Epithelial cell of esophagus (primary cell): ENCODE data around the gene NRF1.

Experiments
- DNase-seq: peaks from one replicate; pipeline ENCODE4 v3.0.0; 2010; ENCODE audit warnings: low read depth
- H3K4me3 ChIP-seq: 2 replicates; pipeline ENCODE4 v1.5.1; 2011; ENCODE audit warnings: mild to moderate bottlenecking, low read length, control low read depth
- CTCF ChIP-seq: IDR thresholded peaks from 2 replicates; pipeline ENCODE4 v1.5.1; 2011; ENCODE audit warnings: low read depth, mild to moderate bottlenecking, low read length, control low read depth, inconsistent platforms; ENCODE audit not compliant: insufficient read depth; ENCODE audit errors: missing control alignments

The NRF1 gene

GRCh38 chr7:129688503-129689222, 77.1 kb downstream of the NRF1 start:
- no peak for TF ChIP-seq CTCF
- no peak for DNase-seq
- H3K4me3 ChIP-seq: no peak overlapping the region

GRCh38 chr7:129689995-129690581, 78.6 kb downstream of the NRF1 start:
- H3K4me3 ChIP-seq: no peak overlapping the region
- no peak for TF ChIP-seq CTCF
- peak; percentile 12 for DNase-seq

GRCh38 chr7:129690701-129691100, 79.2 kb downstream of the NRF1 start:
- no peak overlapping the region for H3K4me3 ChIP-seq
- TF ChIP-seq CTCF: no peak
- peak; percentile 67 for DNase-seq

- no peak for TF ChIP-seq CTCF
- no peak overlapping the region for H3K4me3 ChIP-seq
- DNase-seq: peak; percentile 51
Observed at GRCh38 chr7:129698516-129699418, 87.2 kb downstream of the NRF1 start.

GRCh38 chr7:129702316-129702715, 90.8 kb downstream of the NRF1 start:
- DNase-seq: no peak
- no peak overlapping the region for H3K4me3 ChIP-seq
- no peak for TF ChIP-seq CTCF

- no peak for DNase-seq
- H3K4me3 ChIP-seq: no peak overlapping the region
- no peak for TF ChIP-seq CTCF
Observed at GRCh38 chr7:129702761-129703338, 91.3 kb downstream of the NRF1 start.
